CD4-positive, alpha-beta T cell treated with Interleukin-15 for 1 hour (primary cell): ENCODE results near the gene SGCE.

ENCODE experiments used
- DNase-seq: peaks from one replicate; pipeline ENCODE4 v3.0.0-alpha.2; 2020

The SGCE gene

DNA sequence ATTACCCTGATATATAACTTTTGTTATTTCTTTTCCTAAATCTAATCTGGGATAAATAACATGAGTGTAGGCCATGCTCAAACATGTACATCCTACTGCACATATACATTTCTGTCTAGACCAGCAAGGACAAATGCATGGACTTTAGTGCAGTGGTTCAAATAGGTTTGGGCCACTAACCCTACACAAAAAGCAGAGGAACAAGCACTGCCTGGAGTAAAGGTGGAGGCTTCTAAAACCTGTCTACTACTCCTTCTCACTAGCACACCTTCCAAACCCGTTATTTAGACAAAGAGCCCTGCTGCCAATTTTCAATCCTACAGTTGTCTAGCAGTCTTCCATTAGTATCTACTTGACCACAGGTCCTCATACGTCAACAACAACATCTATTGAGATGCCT is 34.8 kb downstream of the SGCE start:
- no peak for DNase-seq

DNA sequence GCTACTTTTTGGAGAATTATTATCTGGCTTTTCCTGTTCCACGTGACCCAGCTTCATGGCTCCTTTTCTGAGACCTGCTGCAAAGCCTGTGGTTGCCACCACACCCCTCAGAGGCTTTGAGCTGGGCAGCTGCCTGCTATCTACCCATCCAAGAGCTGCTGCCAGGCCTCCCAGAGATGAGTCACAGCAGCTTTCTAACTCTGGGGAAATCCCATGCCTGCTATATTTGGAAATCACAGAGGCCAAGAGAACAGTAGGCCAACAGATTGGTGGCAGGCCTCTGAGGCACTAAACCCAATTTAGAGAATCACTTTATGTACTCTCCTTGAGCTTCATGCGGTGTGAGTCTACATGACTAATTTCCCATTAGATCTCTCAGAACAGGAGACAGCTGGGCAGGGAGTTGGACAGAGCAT is 35.2 kb downstream of the SGCE start:
- peak; percentile 42 for DNase-seq

DNA sequence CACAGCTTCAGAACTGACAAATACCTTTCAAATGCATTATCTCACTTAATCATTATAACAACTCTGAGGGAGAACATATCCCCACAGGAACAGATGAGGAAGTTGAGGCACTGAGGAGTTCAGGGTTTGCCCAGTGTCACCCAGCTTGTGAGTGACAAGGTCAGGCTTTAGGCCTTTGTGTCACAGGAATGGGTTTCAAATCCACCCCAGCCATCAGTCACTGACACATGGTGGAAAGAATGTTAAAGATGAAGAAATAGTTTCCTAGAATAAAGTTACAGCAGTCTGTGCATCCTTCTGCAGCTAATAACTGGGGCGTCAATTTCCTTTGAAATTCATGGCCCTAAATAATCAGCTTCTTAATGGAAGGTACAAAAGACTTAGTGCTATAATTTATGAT is 37.8 kb downstream of the SGCE start:
- no peak for DNase-seq

DNA sequence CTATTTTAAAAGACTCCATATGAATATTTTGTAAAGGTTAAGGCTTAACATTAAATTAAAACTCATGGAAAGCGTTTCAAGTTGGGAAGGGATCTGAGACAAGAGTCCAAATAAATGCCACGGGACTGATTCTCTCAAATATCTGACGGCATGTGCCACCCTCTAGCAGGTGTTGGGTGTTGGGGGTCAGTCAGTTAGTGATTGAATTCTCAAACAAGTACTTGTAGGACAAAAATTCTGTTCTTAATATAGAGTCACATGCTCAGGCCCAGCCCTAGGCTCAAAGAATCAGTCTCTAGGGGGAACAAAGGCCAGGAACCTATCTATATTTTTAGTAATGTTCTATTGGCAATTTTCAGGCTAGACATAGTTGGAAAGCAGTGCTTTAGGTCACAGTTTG is 39.1 kb downstream of the SGCE start:
- no peak for DNase-seq

DNA sequence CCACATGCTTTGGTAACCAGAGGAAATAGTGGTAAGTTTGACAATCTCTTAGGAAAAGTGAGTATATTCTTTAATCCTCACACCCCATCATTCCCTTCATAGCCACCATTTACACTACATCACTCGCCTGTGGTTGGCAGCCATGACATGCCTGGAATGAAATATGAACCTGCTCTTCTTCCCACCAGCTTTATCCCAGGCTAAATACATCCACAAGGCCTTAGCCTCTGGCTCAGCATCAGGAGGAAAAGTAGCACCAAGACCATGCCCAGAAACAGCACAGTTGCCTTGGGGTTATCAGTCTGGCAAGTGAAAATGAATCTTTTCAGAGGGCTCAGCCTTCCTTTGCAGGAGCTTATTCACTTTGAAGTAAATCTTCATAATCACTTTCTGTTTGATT is 40.3 kb downstream of the SGCE start:
- DNase-seq, result no peak

DNA sequence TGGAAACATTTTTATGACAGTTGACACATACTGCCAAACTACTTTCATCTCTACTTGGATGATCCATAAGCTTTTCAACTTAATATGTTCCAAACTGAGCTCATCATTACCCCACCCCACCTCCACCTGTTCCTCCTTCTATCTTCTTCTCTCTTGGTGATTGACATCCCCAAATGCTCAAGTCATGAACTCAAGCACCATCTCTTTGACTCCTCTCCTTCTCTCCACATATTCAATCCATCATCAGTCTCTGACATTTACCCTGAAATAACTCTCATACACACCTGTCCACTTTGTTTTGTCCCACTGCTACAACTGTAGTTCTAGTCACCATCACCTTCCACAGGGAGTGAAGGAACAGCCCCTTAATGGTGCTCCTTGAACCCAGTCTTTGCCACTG is 43.3 kb downstream of the SGCE start:
- no peak for DNase-seq

DNA sequence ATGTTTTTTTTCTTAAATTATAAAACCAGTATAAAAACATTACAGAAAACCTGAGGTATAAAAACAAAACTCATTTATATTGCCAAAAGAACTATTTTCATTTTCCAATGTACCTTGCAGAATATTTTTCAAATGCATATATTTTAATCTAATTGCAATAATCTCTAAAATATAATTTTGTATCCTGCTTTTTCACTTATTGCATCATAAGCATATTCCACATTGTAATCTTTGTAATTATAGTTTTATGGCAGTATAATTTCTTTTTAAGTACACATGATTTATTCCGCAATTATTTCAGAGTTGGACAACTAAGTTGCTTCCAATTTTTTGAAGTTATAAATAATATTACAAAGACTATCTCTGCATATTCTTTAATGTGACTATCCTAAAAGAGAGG is 43.7 kb downstream of the SGCE start:
- no peak for DNase-seq

DNA sequence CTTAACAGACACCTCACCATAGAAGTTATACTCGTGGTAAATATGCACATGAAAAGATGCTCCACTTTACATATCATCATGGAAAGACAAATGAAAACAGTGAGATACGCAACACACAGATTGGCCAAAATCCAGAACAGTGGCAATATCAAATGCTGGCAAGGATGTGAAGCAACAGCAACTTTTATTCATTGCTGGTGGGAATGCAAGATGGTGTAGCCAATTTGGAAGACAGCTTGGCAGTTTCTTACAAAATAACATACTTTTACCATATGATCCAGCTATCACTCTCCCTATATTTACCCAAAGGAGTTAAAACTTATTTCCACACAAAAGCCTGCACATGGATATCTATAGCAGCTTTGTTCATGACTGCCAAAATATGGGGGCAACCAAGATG is 46.4 kb downstream of the SGCE start:
- no peak for DNase-seq

DNA sequence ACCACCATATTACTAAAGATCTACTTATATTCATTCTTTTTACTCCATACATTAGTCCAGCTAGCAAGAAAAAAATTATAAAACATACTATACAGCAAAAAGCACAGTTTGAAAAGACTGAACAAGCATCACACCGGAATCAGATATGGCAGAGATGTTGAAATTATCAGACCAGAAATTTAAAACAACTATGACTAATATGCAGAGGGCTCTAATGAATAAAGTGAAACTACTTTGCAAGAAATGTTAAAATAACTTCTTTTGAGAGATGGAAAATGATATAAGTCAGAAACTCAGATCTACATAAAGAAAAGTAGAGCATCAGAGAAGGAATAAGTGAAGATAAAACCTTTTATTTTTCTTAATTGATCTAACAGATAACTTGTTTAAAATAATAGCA is 50.9 kb downstream of the SGCE start:
- no peak for DNase-seq

DNA sequence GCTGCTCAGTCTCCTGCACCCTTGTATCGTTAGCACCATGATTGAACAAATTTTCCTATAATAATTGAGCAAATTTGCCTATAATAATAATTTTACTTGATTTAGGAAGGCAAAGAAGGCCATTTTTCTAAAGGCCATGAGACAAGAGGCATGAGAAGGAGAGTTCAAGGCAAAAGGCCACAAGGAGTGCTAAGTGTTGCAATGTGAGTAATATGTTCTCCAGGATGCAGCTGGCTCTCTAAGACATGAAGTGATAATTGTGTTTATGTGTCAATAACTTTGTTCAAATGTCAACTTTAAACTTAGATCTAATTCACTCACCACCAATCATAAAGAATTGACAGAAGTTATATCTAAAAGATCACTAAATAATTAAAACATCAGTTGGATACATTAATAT is 53.8 kb downstream of the SGCE start:
- DNase-seq, result no peak

DNA sequence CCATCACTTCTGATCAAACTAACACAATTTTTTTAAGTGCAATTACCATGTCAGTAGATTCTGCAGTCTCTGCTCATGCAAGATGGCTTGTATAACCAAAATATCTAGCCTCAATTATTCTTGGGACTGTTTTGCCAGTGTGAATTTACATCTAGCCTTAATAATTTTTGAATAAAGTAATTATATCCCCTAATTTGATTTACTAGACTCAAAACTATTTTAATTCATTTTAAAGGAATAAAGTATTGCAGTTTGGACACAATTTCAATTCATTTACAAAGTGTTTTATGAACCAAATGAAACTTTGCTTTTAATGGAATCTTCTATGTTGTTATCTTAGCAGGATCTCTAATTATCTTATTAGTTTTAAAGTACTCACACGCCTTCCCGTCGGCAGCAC is 55.7 kb downstream of the SGCE start:
- no peak for DNase-seq

DNA sequence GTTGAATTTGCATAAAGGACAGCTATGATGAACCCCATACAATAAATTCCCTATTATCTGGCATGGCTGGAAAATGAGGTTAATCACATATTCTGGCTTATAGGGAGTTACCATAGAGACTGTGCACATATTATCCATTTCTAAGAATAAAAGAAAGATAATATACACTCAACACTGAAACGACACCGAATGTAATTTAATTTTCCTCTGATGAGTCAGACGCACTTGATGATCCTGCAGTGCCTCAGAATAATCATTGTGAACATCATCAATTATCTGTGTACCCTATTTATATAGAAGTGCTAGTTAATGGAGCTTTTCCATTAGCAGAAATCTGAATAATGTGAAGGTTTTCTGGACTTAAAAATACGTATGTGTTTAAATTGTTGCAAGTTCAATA is 60.2 kb downstream of the SGCE start:
- no peak for DNase-seq

DNA sequence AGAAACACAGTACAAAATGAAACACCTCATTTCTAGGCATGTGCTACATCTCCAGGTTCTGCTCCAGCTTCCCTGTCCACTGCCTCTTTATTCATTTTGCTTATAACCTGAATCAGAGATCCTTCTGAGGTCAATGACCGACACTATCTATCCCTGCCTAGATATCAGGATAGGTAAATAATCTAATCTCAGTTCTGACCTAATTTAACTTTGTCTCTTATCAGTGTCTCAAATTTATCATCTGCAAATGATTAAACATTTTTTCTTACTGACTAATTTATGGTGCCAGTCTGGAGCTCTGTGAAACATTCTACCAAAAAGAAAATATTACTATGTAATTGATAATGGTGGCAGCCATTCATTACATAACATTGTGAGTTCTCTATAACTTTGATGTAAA is 61.1 kb downstream of the SGCE start:
- DNase-seq, result no peak

DNA sequence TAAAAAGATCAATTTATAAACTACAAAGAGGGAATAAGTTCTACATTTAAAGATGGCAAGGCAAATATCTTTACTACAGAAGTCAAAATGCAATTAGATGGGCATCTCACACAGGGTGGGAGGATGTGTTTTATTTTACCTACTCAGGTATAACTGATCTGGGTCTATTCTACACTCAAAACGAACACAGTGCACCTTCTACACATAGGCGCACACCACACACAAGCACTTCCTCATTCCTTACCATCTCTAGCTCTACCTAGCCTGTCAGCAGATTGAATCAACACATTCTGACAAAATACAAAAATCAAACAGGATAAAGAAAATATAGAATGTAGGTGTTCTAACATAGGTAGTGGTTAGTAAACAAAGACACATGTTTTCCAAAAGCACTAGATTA is 64.8 kb downstream of the SGCE start:
- no peak for DNase-seq

DNA sequence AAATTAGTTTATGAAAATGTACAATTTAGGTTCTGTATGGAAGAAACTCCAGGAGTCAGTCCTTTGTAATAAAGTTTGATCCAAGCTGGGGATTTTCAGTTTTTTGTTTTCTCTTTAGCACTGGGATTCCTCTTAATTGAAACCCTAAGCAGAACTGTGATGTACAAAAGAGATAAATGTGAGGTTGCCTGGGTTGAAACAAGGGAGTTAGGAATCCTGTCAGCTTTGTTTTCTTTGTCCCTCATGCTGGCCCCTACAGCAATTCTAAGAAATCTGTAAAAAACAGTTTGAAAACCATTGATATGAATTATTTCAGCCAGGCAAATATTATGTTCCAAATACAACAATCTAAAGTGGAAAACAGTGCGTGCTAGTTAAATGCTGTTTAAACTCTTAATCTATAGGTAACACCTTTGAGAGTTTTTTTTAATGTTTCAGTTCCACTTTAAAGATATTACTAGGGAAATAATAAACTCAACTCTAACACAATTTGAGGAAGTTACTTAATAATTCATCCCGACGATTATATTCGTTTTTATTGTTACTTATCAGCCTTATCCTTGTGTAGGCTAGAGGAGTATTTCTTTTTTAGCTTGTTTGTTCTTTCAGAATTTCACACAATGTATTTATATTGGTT is 65.3 kb downstream of the SGCE start:
- DNase-seq, result no peak

DNA sequence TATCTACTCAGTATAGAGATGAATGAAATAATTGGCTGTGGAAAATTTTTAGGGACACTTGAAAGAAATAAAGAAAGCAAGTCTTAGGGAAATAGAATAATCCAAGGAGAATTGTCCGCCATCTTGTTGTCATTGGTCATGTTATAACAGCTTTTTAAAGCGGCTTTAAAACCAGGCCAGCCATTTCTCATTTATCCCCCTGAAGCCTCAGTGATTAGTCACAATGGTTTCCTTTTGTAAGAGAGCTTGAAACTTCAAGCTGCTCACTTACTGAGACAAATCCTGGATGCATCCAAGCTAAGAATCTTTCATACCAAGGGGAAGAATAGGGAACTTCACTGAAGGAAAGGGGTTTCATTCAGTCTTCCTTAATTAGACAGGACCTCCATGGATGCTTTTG is 67.9 kb downstream of the SGCE start:
- DNase-seq, result no peak

DNA sequence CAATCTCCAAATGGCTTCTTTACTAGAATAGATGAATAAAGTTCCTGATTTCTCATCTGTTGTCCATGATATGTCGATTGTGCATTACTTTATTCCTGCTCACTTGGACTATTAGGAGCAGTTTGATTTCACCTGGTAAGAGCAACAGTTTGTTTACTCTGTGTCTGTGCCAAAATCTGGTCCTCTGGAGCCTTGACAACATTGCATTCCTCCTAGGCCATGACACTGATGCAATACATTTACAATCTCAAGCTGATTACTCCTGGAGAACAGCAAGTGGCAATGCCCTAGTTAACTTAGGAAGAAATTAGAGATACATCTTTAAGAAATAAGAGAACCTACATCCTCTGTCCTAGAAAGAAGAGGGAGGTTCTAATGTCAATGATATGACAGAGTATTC is 71.8 kb downstream of the SGCE start:
- DNase-seq, result no peak

DNA sequence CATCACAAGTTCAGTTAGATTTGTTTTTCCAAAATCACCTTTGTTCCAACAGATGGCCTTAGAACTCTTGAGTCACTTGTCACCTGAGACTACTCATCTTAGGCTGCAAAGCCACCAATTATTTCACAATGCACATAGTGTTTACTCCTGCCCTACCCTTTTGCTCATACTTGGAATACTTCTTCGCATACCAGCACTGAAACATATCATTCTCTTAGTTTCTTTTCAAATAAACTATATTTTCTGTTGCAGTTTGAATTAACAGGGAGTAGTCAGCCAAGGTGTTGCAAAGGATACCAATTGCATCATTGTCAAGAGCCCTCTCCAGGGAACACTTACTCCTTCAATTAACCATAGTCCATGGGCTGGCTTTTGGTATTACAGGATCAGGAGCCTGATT is 75.3 kb downstream of the SGCE start:
- DNase-seq, result no peak

DNA sequence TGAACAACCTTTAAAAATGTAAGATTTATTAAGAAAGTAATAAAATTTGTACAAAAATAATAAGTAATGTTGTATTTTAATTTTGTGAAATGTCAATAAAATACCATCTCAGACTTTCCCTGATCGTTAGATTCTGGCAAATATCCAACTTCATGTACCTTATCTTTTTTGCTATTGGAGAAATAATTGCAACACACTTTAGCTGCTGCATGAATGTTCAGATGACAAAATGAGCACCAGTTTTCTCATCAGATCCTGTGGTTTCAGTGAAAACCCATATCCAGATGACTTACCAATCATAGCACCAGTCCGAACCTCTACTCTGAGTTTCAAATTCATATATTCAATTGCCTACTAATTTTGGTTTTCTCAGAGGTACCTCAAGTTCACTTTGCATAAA is 76.5 kb downstream of the SGCE start:
- no peak for DNase-seq

DNA sequence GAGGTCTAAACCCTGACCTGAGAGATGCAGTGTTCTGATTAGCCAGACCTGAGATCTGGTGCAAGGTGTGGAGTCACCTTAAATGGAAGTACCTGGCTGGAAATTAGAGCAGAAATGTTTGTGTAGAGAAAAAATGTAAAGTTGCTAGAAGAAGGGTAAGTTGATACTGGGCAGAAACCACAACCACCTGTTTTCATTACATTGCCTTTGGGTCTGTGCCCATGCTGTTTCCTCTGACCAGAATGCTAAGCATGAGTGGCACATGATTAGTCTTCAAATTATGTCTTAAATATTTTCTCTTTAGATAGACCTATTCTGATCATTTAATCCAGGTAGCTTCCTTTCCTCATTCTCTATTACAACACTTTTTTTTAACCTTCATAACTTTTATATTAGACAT is 77.3 kb downstream of the SGCE start:
- no peak for DNase-seq

DNA sequence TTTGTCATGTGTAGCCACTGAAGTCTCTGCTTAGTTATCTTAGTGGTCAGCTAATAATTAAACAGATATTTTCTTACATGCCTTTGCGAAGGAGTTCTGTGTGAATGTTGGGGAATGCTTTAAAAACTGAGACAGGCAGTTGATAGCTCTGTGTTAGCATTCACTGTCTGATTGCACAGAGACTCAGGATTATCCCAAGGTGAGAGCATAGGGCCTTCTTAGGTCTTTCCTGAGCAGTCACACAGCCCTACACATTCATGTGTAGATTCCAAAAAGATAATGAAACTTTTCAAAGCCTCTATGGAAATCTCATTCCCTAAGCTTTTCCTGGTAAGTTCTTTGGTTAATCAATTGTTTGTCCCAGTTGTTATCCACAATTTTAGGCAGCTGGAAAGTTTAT is 78.6 kb downstream of the SGCE start:
- no peak for DNase-seq

DNA sequence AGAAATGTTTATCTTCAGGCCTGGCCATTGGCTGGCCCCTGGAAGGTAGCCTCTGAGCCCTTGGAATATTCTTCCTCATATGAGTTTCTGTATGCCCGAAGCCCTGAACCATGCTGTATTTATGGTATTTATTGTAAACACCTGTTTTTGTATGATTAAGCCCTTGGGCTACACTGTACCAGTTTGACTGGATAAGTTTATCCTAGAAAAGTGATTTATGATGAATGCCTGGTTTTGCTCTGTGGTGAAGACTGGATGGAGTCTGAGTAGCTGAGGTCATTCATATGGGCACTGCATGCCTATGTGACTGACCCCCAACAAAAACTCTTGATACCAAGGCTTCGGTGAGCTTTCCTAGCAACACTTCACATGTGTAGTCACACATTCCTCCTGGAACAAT is 79.6 kb downstream of the SGCE start:
- DNase-seq, result no peak

DNA sequence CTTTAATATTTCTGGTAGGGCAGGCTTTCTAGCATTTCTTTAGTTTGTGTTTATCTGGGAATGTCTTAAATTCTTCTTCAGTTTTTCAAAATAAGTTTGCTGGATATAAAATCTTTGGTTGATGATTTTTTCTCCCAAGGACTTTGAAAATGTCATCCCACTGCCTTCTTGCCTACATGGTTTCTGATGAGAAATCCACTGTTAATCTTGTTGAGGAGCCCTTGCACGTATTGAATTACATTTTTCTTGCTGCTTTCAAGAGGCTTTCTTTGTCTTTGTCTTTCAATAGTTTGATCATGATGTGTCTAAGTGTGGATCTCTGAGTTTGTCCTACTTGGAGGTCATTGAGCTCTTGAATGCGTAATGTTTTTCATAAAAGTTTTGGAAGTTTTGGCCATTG is 80.3 kb downstream of the SGCE start:
- no peak for DNase-seq

DNA sequence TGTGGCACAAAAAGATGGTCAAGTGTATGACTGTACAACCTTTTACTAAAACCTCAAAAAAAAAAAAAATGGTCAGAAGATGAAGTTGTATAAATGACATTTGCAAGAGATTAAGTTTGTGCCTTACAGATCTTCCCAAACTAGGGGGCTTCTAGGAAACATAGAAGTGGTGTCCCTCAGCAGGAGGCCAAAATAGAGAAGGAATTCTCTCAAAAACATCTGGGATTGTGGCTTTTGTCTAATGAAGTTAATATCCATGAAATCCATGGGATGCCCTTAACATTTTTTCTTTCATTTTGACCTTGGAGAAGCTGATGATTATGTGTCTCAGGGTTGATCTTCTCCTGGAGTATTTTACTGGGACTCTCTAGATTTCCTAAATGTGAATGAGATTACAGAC is 84.1 kb downstream of the SGCE start:
- no peak for DNase-seq

DNA sequence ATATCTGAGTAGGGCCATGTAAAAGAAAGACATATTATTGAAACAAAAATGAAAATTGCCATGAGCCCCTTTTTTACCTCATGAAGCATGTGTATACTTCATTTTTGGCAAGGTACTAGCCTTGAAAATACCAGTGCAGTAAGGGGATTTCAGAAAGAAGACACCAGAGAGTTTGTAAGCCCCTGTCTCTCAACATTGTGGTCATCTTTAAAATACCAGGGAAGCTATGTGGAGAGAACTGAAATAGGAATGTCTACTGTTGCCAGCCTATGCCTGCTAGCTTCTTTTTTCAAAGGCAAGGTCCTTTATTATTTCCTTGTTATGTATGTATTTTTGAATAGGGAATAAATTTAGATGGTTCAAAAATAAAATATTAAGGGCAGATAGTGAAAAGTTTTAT is 88.5 kb downstream of the SGCE start:
- no peak for DNase-seq
